MM.1S (cell line): ENCODE results near the gene RANBP2.

Source experiments
- EZH2 ChIP-seq: fragments of 300-600 bp; sonication (generic); optimal IDR thresholded peaks from 2 replicates; pipeline ENCODE3; 2017; ENCODE audit warnings: low read depth, mild to moderate bottlenecking, antibody characterized with exemption, low read length, mixed read lengths
- EZH2phosphoT487 ChIP-seq: fragments of 300-600 bp; sonication (generic); IDR thresholded peaks from 2 replicates; pipeline ENCODE4 v1.6.1; 2018; ENCODE audit warnings: antibody characterized with exemption, low read length
- TF ChIP-seq, protein P1 (sequence below): fragments of 300-600 bp; sonication (generic); IDR thresholded peaks from 2 replicates; pipeline ENCODE4 v1.5.1; 2016; ENCODE audit warnings: antibody characterized with exemption, low read length, mixed read lengths

DNA sequence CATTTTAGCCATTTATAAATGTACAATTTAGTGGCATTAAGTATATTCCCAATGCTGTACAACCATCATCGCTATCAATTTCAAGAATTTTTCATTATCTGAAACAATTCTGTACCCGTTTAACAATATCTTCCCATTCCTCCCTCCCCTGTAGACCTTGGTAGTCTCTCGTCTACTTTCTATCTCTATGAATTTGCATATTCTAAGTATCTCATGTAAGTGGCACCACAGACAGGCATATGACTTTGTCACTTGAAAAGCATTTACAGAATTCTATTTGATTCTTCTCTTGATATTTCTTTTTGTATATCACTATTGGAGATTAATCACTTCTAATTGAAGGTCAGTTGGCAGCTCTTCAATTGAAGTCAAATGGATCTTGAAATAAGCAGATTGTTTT lies 115.3 kb downstream of the RANBP2 start:
- TF ChIP-seq, protein P1, sequence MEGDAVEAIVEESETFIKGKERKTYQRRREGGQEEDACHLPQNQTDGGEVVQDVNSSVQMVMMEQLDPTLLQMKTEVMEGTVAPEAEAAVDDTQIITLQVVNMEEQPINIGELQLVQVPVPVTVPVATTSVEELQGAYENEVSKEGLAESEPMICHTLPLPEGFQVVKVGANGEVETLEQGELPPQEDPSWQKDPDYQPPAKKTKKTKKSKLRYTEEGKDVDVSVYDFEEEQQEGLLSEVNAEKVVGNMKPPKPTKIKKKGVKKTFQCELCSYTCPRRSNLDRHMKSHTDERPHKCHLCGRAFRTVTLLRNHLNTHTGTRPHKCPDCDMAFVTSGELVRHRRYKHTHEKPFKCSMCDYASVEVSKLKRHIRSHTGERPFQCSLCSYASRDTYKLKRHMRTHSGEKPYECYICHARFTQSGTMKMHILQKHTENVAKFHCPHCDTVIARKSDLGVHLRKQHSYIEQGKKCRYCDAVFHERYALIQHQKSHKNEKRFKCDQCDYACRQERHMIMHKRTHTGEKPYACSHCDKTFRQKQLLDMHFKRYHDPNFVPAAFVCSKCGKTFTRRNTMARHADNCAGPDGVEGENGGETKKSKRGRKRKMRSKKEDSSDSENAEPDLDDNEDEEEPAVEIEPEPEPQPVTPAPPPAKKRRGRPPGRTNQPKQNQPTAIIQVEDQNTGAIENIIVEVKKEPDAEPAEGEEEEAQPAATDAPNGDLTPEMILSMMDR = no peak
- TF ChIP-seq EZH2 (no peak), EZH2phosphoT487 (no peak)
